H1 (cell line): Measurements from ENCODE around the gene ETV7. TPM values are rescaled to one million over a fixed set of nuclear protein-coding genes. Genes with fewer than 3 reads are reported as not detected.

Experiments used
- GTF2F1 ChIP-seq: IDR thresholded peaks from 2 replicates; pipeline ENCODE4 v1.6.1; 2012; ENCODE audit warnings: low read depth, low read length, improper control_type of control experiment, borderline replicate concordance
- JUND ChIP-seq: IDR thresholded peaks from 2 replicates; pipeline ENCODE4 v1.6.1; 2011; ENCODE audit warnings: mild to moderate bottlenecking, improper control_type of control experiment, low read length
- MAFK ChIP-seq: IDR thresholded peaks from 2 replicates; pipeline ENCODE4 v1.6.1; 2012; ENCODE audit warnings: low read depth, mild to moderate bottlenecking, improper control_type of control experiment, low read length
- POLR2AphosphoS5 ChIP-seq: IDR thresholded peaks from 2 replicates; pipeline ENCODE4 v1.6.1; 2011; ENCODE audit warnings: low read depth, low read length
- SAP30 ChIP-seq: fragments of 300-600 bp; sonication (generic); IDR thresholded peaks from 2 replicates; pipeline ENCODE4 v1.7.1; 2012; ENCODE audit warnings: low read length, moderate library complexity, mild to moderate bottlenecking, inconsistent platforms; ENCODE audit not compliant: insufficient read depth, insufficient replicate concordance
- SIRT6 ChIP-seq: IDR thresholded peaks from one replicate; pipeline ENCODE4 v1.7.1; 2012; ENCODE audit warnings: low read length, inconsistent platforms
- ZNF274 ChIP-seq: IDR thresholded peaks from 2 replicates; pipeline ENCODE4 v1.7.0; 2012; ENCODE audit warnings: low read length, borderline replicate concordance; ENCODE audit errors: extremely low read depth
- polyA plus RNA-seq, 7 experiments: library from polyadenylated mRNA; depleted of rRNA in 3 of 7; stranded (reverse) in 5 of 7; unstranded in 2 of 7; fragments of >200 nt in 5 of 7; fragments of 200-250 nt in 2 of 7; gene quantifications; 1 replicate in 5 of 7; 2 replicates in 1 of 7; 4 replicates in 1 of 7; pipeline versions ENCODE4 v1.2.1 to v1.2.3, GENCODE V29; 2011 to 2013; ENCODE audit warnings: missing spikeins in 2 of 7, mixed read lengths in 2 of 7
- total RNA-seq: library from RNA; stranded (reverse); fragmentation: NEBNext Ultra II Directional; extraction: Animal tissue kit (Norgen Biotek cat#: 25700); gene quantifications from 2 replicates; pipeline ENCODE4 v1.2.1, GENCODE V29; 2021
- TF ChIP-seq, protein P1 (sequence below), 3 experiments: IDR thresholded peaks; 1 replicate in 2 of 3; 2 replicates in 1 of 3; pipeline versions ENCODE4 v1.5.1 to v1.6.1; 2011; ENCODE audit warnings: low read length in 3 of 3, mild to moderate bottlenecking in 3 of 3, inconsistent platforms in 2 of 3, low read depth in 1 of 3, moderate library complexity in 1 of 3; ENCODE audit not compliant: insufficient read depth in 1 of 3; ENCODE audit errors: control extremely low read depth in 1 of 3

Gene ETV7
- total and polyA plus RNA-seq, 2 of the 8 experiments (the other 6 are each of a cell fraction or from before 2014, with no cell fraction given): 0.54 to 2.4 TPM

GRCh38 chr6:36368921-36369865 is 18.3 kb downstream of the ETV7 start (continued):
- TF ChIP-seq POLR2AphosphoS5: no peak
- no peak for TF ChIP-seq ZNF274
- TF ChIP-seq JUND: no peak
- TF ChIP-seq, protein P1, sequence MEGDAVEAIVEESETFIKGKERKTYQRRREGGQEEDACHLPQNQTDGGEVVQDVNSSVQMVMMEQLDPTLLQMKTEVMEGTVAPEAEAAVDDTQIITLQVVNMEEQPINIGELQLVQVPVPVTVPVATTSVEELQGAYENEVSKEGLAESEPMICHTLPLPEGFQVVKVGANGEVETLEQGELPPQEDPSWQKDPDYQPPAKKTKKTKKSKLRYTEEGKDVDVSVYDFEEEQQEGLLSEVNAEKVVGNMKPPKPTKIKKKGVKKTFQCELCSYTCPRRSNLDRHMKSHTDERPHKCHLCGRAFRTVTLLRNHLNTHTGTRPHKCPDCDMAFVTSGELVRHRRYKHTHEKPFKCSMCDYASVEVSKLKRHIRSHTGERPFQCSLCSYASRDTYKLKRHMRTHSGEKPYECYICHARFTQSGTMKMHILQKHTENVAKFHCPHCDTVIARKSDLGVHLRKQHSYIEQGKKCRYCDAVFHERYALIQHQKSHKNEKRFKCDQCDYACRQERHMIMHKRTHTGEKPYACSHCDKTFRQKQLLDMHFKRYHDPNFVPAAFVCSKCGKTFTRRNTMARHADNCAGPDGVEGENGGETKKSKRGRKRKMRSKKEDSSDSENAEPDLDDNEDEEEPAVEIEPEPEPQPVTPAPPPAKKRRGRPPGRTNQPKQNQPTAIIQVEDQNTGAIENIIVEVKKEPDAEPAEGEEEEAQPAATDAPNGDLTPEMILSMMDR (IDR thresholded peaks at IDR 0.05; ENCODE audit: control extremely low read depth in 1 of 3, insufficient read depth in 1 of 3, low read depth in 1 of 3, low read length in 3 of 3): no peak
- TF ChIP-seq SIRT6: no peak
- TF ChIP-seq SAP30: no peak
- no peak for TF ChIP-seq MAFK
- no peak for TF ChIP-seq GTF2F1
